Stomach (tissue), 4 donors: ENCODE measurements around the gene MYH4.

Experiments used
- POLR2AphosphoS5 ChIP-seq, 3 donors: sonication (generic); formaldehyde crosslinking; IDR thresholded peaks; one replicate each; pipeline ENCODE4 v1.6.1; 2016; ENCODE audit warnings: antibody characterized with exemption in 3 of 3
- TF ChIP-seq, protein P1 (sequence below), 7 experiments: fragments of 450-650 bp in 4 of 7; fragments of 200-600 bp in 3 of 7; sonication (generic) in 3 of 7; IDR thresholded peaks; one replicate each; pipeline ENCODE4 v1.5.1; 2016 to 2019; ENCODE audit warnings: antibody characterized with exemption in 7 of 7, control low read depth in 2 of 7, mild to moderate bottlenecking in 1 of 7

DNA sequence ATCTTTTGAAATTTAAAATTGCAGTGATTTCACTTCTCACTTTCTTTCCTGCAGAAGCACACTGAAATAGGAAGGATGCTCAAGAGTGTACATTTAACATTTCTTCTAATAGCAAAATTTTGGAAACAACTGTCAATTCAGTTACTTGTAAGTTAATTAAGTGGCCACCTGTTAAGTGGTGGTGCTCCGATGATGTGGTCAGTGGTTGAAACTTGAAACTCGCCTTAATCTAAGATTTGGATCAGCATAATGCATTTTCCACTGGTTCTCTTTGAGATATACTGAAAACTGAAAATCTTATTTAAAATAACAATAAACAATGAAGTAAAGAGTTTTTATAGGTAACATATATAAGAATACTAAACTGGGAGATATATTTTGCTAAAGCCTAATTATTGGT lies 40.6 kb downstream of the MYH4 start:
- no peak for TF ChIP-seq POLR2AphosphoS5 (IDR thresholded peaks at IDR 0.05)
- TF ChIP-seq, protein P1, sequence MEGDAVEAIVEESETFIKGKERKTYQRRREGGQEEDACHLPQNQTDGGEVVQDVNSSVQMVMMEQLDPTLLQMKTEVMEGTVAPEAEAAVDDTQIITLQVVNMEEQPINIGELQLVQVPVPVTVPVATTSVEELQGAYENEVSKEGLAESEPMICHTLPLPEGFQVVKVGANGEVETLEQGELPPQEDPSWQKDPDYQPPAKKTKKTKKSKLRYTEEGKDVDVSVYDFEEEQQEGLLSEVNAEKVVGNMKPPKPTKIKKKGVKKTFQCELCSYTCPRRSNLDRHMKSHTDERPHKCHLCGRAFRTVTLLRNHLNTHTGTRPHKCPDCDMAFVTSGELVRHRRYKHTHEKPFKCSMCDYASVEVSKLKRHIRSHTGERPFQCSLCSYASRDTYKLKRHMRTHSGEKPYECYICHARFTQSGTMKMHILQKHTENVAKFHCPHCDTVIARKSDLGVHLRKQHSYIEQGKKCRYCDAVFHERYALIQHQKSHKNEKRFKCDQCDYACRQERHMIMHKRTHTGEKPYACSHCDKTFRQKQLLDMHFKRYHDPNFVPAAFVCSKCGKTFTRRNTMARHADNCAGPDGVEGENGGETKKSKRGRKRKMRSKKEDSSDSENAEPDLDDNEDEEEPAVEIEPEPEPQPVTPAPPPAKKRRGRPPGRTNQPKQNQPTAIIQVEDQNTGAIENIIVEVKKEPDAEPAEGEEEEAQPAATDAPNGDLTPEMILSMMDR (IDR thresholded peaks at IDR 0.05) = no peak
